RWPE2 (cell line): Measurements from ENCODE around the gene VRK1.

Source experiments
- ATAC-seq: fragments of 200-7000 bp; cut with Tn5 transposase; 3 replicates; pipeline ENCODE4 v1.9.1; 2021; ENCODE audit warnings: low read depth
- DNase-seq: peaks from one replicate; pipeline ENCODE4 v3.0.0-alpha.2; 2020; ENCODE audit warnings: low spot score
- H3K27ac ChIP-seq: fragments of 450-650 bp; 2 replicates; pipeline ENCODE4 v1.5.1; 2017; ENCODE audit warnings: mild to moderate bottlenecking; ENCODE audit not compliant: poor library complexity, severe bottlenecking
- H3K27me3 ChIP-seq: fragments of 250-450 bp; sonication (Bioruptor Pico); 2 replicates; pipeline ENCODE4 v1.5.1; 2021; ENCODE audit warnings: mild to moderate bottlenecking, moderate library complexity; ENCODE audit not compliant: insufficient read depth, poor library complexity, severe bottlenecking
- H3K36me3 ChIP-seq: fragments of 250-450 bp; sonication (Bioruptor Pico); 2 replicates; pipeline ENCODE4 v1.5.1; 2020; ENCODE audit warnings: low read depth, mild to moderate bottlenecking, moderate library complexity
- H3K4me1 ChIP-seq: fragments of 250-450 bp; sonication (Bioruptor Pico); 2 replicates; pipeline ENCODE4 v1.5.1; 2021; ENCODE audit warnings: mild to moderate bottlenecking, moderate library complexity; ENCODE audit not compliant: insufficient read depth, poor library complexity, severe bottlenecking
- H3K4me3 ChIP-seq: fragments of 250-450 bp; sonication (Bioruptor Pico); 2 replicates; pipeline ENCODE4 v1.5.1; 2021; ENCODE audit warnings: mild to moderate bottlenecking, moderate library complexity; ENCODE audit not compliant: severe bottlenecking
- H3K9me3 ChIP-seq: fragments of 250-450 bp; sonication (Bioruptor Pico); 2 replicates; pipeline ENCODE4 v1.5.1; 2021; ENCODE audit warnings: mild to moderate bottlenecking, moderate library complexity; ENCODE audit not compliant: severe bottlenecking
- CTCF ChIP-seq: fragments of 450-650 bp; IDR thresholded peaks from one replicate; pipeline ENCODE4 v1.5.1; 2017; ENCODE audit warnings: mild to moderate bottlenecking, moderate library complexity; ENCODE audit not compliant: poor library complexity, severe bottlenecking

The VRK1 gene

GRCh38 chr14:96852823-96853422 lies 55.7 kb downstream of the VRK1 start:
- Histone ChIP-seq H3K4me1 (peaks cover 9% of the 10 kb centered on the region), H3K4me3 (no peak overlapping the region), H3K27ac (peak overlapping the region; percentile 18), H3K36me3 (peaks cover 71% of the 10 kb centered on the region), H3K9me3 (no peaks in the 10 kb centered on the region), H3K27me3 (no peaks in the 10 kb centered on the region)
- DNase-seq (no peak), ATAC-seq (peak; percentile 81)
- peak; percentile 93 for TF ChIP-seq CTCF

GRCh38 chr14:96858643-96859042 lies 61.5 kb downstream of the VRK1 start:
- no peak overlapping the region for H3K4me3 ChIP-seq
- H3K4me1 ChIP-seq = no peaks in the 10 kb centered on the region
- DNase-seq (no peak), ATAC-seq (no peak)
- no peak overlapping the region for H3K27ac ChIP-seq
- TF ChIP-seq CTCF = no peak
- H3K36me3 ChIP-seq = peaks cover 74% of the 10 kb centered on the region
- no peaks in the 10 kb centered on the region for H3K9me3 ChIP-seq
- no peaks in the 10 kb centered on the region for H3K27me3 ChIP-seq

GRCh38 chr14:96861568-96862310 lies 64.6 kb downstream of the VRK1 start:
- Histone ChIP-seq H3K4me3 (no peak overlapping the region), H3K9me3 (no peaks in the 10 kb centered on the region), H3K4me1 (no peaks in the 10 kb centered on the region), H3K27me3 (no peaks in the 10 kb centered on the region), H3K27ac (no peak overlapping the region), H3K36me3 (peaks cover 67% of the 10 kb centered on the region)
- no peak for TF ChIP-seq CTCF
- no peak for DNase-seq
- no peak for ATAC-seq

- no peak for TF ChIP-seq CTCF
- peaks cover 59% of the 10 kb centered on the region for H3K36me3 ChIP-seq
These were observed 66.3 kb downstream of the VRK1 start for GRCh38 chr14:96863327-96863985.

More at GRCh38 chr14:96863327-96863985, 66.3 kb downstream of the VRK1 start:
- Histone ChIP-seq H3K4me3 (no peak overlapping the region), H3K4me1 (no peaks in the 10 kb centered on the region), H3K27ac (no peak overlapping the region), H3K27me3 (no peaks in the 10 kb centered on the region), H3K9me3 (no peaks in the 10 kb centered on the region)
- DNase-seq (no peak), ATAC-seq (no peak)
